Calu3 (cell line): ENCODE results near the gene LRCOL1. TPM values are rescaled to one million over a fixed set of nuclear protein-coding genes. Genes with fewer than 3 reads are reported as not detected.

Source experiments
- BruUV-seq: library from RNA; stranded (reverse); fragments of 400-500 nt; replicated peaks from 2 replicates; lab custom pipeline; 2021; lab: Mats Ljungman, UMichigan
- CTCF ChIA-PET: fragments of 300-600 bp; sonication (Branson Sonifier 250); formaldehyde crosslinking; loops from one replicate; lab custom pipeline; 2022; ENCODE audit warnings: antibody characterized with exemption; lab: Charles Lee
- DNase-seq: peaks from one replicate; pipeline ENCODE4 v3.0.0; 2022
- H3K27ac Mint-ChIP-seq: one replicate; pipeline ENCODE4 v1.8.0; 2022; ENCODE audit warnings: mixed read lengths; ENCODE audit not compliant: unreplicated experiment
- H3K27me3 Mint-ChIP-seq: one replicate; pipeline ENCODE4 v1.8.0; 2022; ENCODE audit warnings: mixed read lengths; ENCODE audit not compliant: unreplicated experiment
- H3K36me3 Mint-ChIP-seq: one replicate; pipeline ENCODE4 v1.8.0; 2022; ENCODE audit warnings: mild to moderate bottlenecking, moderate library complexity, mixed read lengths; ENCODE audit not compliant: insufficient read depth, unreplicated experiment
- H3K4me1 Mint-ChIP-seq: one replicate; pipeline ENCODE4 v1.8.0; 2022; ENCODE audit warnings: mild to moderate bottlenecking, low read depth, mixed read lengths; ENCODE audit not compliant: unreplicated experiment
- H3K4me3 Mint-ChIP-seq: one replicate; pipeline ENCODE4 v1.8.0; 2022; ENCODE audit warnings: mild to moderate bottlenecking, low read depth, moderate library complexity, mixed read lengths; ENCODE audit not compliant: unreplicated experiment
- H3K9me3 Mint-ChIP-seq: one replicate; pipeline ENCODE4 v1.8.0; 2022; ENCODE audit warnings: low read depth, mixed read lengths; ENCODE audit not compliant: unreplicated experiment
- intact Hi-C: fragments of 100-400 bp; cut with micrococcal nuclease; formaldehyde crosslinking; loops from one replicate; pipeline ENCODE4 v1.10.0; 2022; ENCODE audit not compliant: unreplicated experiment
- total RNA-seq: library from RNA; stranded (reverse); gene quantifications from 2 replicates; pipeline ENCODE4 v1.2.3, GENCODE V29; 2022
- TF ChIP-seq, protein P1 (sequence below): fragments of 200-600 bp; IDR thresholded peaks from one replicate; pipeline ENCODE4 v1.8.0; 2022; ENCODE audit warnings: antibody characterized with exemption; ENCODE audit not compliant: unreplicated experiment

LRCOL1 gene
- total RNA-seq, 1 experiment from 2014 or later = not detected

DNA sequence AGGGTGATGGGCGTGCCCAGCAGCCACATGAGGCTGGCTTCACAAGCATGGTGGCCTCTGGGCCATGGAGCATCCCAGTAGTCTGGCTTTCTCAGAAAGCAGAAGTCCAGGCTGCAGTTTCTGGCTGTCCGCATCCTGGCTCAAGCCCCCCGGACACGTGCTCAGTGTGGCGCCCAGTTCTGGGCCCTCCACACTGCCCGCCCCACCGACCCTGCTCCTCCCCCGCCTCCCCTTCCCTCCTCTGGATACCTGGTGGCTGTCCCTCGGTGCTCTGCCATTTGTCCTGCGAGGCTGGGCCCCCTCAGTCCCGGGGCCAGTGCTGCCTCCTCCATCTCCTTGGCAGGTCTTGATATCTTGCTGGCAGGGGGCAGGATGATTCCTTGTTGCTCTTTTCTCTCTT, 31.6 kb downstream of the LRCOL1 start:
- no peaks in the 10 kb centered on the region for H3K4me1 Mint-ChIP-seq
- DNase-seq = no peak
- intact Hi-C loops = no loop called here
- CTCF ChIA-PET = interaction anchor here (0.8 kb wide), 1 partner anchor 181 kb away, joined by 4 read pairs; no protein-coding TSS in a partner anchor
- peaks cover 59% of the 10 kb centered on the region for H3K36me3 Mint-ChIP-seq
- BruUV-seq = no TSS peak
- H3K4me3 Mint-ChIP-seq = no peak overlapping the region
- no peaks in the 10 kb centered on the region for H3K27me3 Mint-ChIP-seq
- H3K9me3 Mint-ChIP-seq = no peaks in the 10 kb centered on the region
- H3K27ac Mint-ChIP-seq = no peak overlapping the region
- TF ChIP-seq, protein P1, sequence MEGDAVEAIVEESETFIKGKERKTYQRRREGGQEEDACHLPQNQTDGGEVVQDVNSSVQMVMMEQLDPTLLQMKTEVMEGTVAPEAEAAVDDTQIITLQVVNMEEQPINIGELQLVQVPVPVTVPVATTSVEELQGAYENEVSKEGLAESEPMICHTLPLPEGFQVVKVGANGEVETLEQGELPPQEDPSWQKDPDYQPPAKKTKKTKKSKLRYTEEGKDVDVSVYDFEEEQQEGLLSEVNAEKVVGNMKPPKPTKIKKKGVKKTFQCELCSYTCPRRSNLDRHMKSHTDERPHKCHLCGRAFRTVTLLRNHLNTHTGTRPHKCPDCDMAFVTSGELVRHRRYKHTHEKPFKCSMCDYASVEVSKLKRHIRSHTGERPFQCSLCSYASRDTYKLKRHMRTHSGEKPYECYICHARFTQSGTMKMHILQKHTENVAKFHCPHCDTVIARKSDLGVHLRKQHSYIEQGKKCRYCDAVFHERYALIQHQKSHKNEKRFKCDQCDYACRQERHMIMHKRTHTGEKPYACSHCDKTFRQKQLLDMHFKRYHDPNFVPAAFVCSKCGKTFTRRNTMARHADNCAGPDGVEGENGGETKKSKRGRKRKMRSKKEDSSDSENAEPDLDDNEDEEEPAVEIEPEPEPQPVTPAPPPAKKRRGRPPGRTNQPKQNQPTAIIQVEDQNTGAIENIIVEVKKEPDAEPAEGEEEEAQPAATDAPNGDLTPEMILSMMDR = no peak

DNA sequence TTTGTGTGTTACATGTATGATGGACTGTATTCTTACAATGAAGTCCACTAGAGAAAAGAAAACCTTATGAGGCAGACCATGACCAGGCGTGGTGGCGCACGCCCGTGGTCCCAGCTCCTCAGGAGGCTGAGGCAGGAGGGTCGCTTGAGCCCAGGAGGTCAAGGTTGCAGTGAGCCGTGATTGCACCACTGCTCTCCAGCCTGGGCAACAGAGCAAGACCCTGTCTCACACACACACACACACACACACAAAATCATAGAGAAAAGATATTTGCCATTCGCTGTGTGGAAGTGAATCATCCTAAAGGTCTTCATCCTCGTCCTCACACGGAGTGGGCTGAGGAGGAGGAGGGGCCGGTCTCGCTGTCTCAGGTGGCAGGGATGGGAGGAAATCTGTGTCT, 32.3 kb downstream of the LRCOL1 start:
- CTCF ChIA-PET = no interaction called here
- H3K9me3 Mint-ChIP-seq = no peaks in the 10 kb centered on the region
- no peak overlapping the region for H3K4me3 Mint-ChIP-seq

GRCh38 chr12:132577191-132577920, 33.0 kb downstream of the LRCOL1 start:
- TF ChIP-seq, protein P1 = no peak
- BruUV-seq = no TSS peak
- no peaks in the 10 kb centered on the region for H3K9me3 Mint-ChIP-seq
- no peak overlapping the region for H3K27ac Mint-ChIP-seq
- no peaks in the 10 kb centered on the region for H3K27me3 Mint-ChIP-seq
- no peak overlapping the region for H3K4me3 Mint-ChIP-seq
- peaks cover 69% of the 10 kb centered on the region for H3K36me3 Mint-ChIP-seq
- CTCF ChIA-PET = no interaction called here
- intact Hi-C loops = no loop called here
- DNase-seq = no peak
- H3K4me1 Mint-ChIP-seq = no peaks in the 10 kb centered on the region

More for the DNA sequence above, 32.3 kb downstream of the LRCOL1 start:
- peaks cover 63% of the 10 kb centered on the region for H3K36me3 Mint-ChIP-seq
- H3K4me1 Mint-ChIP-seq = no peaks in the 10 kb centered on the region
- no peak for DNase-seq
- no peak overlapping the region for H3K27ac Mint-ChIP-seq
- intact Hi-C loops = no loop called here
- TF ChIP-seq, protein P1 = no peak
- no peaks in the 10 kb centered on the region for H3K27me3 Mint-ChIP-seq
- BruUV-seq = no TSS peak

- Mint-ChIP-seq H3K27ac (no peak overlapping the region), H3K27me3 (no peaks in the 10 kb centered on the region), H3K9me3 (no peaks in the 10 kb centered on the region), H3K36me3 (peaks cover 76% of the 10 kb centered on the region), H3K4me3 (no peak overlapping the region), H3K4me1 (no peaks in the 10 kb centered on the region)
- intact Hi-C loops = no loop called here
- DNase-seq = no peak
- CTCF ChIA-PET = interaction anchor here (0.6 kb wide), 1 partner anchor 415 kb away, joined by 4 read pairs; no protein-coding TSS in a partner anchor
- BruUV-seq = no TSS peak
- TF ChIP-seq, protein P1 = no peak
Observed at GRCh38 chr12:132576701-132577100, 33.7 kb downstream of the LRCOL1 start.
